HG03196 (cell line): ENCODE results near the gene PCDHGA8.
"Not testable (repeated sequence)": the region's sequence is repeated elsewhere in the genome, so short reads cannot be mapped to it uniquely, and the experiment has no call there.

Source experiments
- ATAC-seq: cut with Tn5 transposase; IDR thresholded peaks from one replicate; pipeline ENCODE4 v1.9.1; 2021; ENCODE audit not compliant: unreplicated experiment

PCDHGA8 gene

DNA sequence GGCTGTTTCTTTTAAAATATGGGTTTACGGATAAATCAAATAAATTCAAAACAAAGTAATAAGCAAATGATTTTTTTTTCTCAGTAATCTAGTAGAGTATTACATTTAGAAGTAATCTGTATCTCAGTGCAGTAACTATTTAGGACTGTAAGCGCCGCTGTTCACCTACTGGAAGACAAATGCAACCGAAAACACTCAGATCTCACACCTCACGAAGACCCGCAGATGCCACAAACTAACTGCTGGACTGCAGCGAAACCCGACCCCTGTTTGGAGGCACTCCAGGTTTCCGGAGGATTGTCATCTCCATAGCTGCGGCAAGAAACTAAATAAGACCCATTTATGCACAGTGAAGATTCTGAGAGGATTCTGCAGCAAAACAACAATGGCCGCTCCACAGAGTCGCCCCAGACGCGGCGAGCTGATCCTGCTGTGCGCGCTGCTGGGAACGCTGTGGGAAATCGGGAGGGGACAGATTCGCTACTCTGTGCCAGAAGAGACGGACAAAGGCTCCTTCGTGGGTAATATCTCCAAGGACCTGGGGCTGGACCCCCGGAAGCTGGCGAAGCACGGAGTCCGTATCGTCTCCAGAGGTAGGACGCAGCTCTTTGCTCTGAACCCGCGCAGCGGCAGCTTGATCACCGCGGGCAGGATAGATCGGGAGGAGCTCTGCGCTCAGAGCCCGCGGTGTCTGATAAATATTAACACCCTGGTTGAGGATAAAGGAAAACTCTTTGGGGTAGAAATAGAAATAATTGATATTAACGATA lies at the start of gene PCDHGA8:
TSS of gene PCDHGA8 (plus strand) at position 205 of the 770 bp plus-strand sequence. CDS start at position 386, 181 bp downstream.
- no peak for ATAC-seq

DNA sequence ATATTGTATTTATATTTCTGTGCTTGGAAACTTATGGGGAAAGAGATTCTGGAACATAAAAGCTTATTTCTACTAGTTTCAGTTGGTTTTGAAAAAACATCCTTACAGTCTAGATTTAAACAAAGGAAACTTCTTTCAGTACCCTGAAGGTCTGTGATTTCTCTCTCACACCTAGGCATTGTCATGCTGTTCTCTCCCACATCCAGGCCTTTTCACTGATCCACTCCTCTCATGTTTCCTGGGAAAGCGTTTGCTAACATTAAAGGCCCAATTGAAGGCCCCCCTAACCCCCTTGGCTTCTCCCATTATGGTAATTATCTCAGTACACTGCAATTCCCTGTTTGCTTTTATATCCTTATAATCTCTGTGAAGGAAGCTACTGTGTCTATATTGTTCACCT lies 49.7 kb upstream of the PCDHGA8 start:
- ATAC-seq, result no peak

DNA sequence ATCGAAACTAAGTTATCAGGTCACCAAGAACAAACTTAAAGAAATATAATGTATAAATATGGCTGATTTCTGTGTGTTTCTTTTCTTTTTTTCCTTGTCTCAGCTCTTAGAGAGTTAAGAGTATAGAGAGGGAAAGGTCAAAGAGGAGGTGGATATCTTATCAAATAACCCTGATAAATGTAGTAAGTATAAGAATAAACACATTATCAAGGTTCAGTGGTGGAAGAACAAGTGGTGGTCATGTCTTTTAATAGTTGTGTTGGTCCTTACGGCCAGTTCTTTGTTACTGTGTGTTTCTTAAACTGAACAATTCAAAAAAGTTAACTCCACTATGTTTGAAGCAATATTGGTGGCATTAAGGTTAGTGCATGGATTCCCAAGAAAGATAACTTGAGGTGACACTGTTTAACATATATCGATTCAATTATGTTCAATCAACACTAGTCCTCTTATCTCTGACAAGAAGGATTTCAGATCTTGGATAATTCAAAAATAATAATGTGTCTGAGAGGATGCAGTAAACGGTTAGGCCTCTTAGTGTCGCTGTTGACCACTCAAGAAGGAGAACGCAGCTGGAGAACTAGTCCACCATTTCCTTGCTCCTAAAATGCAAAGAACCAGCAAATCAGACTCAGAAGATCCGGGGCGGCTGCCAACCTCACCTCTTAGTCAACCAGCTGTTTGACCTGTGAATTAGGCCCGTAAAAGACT lies 49.0 kb upstream of the PCDHGA8 start, which contains the start of gene PCDHGA3:
TSS of gene PCDHGA3 (plus strand) at position 588 of the 711 bp plus-strand sequence. CDS start 205 bp downstream, outside the sequence.
- no peak for ATAC-seq

GRCh38 chr5:141343953-141344463 lies 48.4 kb upstream of the PCDHGA8 start:
- ATAC-seq, result no peak

DNA sequence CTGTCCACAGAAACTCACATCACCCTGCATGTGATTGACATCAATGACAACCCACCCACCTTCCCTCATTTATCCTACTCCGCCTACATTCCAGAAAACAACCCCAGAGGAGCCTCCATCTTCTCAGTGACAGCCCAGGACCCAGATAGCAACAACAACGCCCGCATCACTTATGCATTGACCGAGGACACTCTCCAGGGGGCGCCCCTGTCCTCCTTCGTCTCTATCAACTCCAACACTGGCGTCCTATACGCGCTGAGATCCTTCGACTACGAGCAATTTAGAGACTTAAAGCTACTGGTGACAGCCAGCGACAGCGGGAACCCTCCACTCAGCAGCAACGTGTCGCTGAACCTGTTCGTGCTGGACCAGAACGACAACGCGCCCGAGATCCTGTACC lies 47.1 kb upstream of the PCDHGA8 start:
- ATAC-seq, result no peak

DNA sequence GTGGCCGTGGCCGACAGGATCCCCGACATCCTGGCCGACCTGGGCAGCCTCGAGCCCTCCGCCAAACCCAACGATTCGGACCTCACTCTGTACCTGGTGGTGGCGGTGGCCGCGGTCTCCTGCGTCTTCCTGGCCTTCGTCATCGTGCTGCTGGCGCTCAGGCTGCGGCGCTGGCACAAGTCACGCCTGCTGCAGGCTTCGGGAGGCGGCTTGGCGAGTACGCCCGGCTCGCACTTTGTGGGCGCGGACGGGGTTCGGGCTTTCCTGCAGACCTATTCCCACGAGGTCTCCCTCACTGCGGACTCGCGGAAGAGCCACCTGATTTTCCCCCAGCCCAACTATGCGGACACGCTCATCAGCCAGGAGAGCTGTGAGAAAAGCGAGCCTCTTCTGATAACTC lies 46.4 kb upstream of the PCDHGA8 start:
- not testable (repeated sequence) for ATAC-seq

DNA sequence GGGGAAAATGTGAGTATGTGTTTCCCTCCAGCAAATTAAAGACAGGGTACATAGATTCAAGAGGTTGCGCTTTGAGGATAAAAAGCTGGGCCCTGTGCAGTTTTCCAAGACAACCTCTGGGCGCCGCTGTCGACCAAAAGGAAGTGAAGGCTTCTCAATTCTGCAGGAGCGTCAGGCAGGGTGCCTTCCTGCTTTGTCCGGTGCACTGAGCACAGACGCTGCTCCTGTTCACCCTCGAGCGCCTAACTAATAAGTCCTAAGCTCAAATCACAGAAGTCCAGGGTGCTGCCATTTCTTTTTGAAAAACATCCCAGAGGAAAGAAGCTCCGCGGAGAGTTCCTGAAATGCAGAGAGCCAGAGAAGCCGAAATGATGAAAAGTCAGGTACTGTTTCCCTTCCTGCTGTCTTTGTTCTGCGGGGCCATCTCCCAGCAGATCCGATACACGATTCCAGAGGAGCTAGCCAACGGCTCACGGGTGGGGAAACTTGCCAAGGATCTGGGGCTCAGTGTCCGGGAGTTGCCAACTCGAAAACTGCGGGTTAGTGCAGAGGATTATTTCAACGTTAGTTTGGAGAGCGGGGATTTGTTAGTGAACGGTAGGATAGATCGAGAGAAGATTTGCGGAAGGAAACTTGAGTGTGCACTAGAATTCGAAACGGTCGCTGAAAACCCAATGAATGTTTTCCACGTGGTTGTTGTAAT lies 42.4 kb upstream of the PCDHGA8 start, which contains the start of gene PCDHGB1:
TSS of gene PCDHGB1 (plus strand) at position 183 of the 703 bp plus-strand sequence. CDS start at position 345, 162 bp downstream.
- no peak for ATAC-seq

DNA sequence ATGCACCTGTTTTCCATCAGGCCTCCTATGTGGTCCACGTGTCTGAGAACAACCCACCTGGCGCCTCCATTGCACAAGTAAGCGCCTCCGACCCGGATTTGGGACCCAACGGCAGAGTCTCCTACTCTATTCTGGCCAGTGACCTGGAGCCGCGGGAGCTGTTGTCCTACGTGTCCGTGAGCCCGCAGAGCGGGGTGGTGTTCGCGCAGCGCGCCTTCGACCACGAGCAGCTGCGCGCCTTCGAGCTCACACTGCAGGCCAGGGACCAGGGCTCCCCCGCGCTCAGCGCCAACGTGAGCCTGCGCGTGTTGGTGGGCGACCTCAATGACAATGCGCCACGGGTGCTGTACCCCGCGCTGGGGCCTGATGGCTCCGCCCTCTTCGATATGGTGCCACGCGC lies 40.8 kb upstream of the PCDHGA8 start:
- no peak for ATAC-seq

- no peak for ATAC-seq
Observed at GRCh38 chr5:141354900-141355469, 37.4 kb upstream of the PCDHGA8 start, which contains the start of gene PCDHGA4. Gene PCDHGA4 (plus strand): TSS chr5:141355021. CDS start chr5:141355108, 87 bp downstream.

GRCh38 chr5:141355641-141356040 lies 36.8 kb upstream of the PCDHGA8 start:
- no peak for ATAC-seq

DNA sequence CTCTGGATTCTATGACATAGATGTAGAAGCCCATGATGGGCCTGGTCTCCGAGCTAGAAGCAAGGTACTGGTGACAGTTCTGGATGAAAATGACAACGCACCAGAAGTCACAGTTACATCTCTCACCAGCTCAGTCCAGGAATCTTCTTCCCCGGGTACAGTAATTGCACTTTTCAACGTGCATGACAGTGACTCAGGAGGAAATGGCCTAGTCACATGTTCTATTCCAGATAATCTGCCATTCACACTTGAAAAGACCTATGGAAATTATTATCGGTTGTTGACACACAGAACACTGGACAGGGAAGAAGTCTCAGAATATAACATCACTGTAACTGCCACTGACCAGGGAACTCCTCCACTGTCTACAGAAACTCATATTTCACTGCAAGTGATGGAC lies 36.3 kb upstream of the PCDHGA8 start:
- ATAC-seq, result no peak

- ATAC-seq, result no peak
Observed at GRCh38 chr5:141356950-141357349, 35.5 kb upstream of the PCDHGA8 start.

- peak; percentile 63 for ATAC-seq
Observed at GRCh38 chr5:141359790-141360426, 32.5 kb upstream of the PCDHGA8 start, which contains the start of gene PCDHGB2. Gene PCDHGB2 (plus strand): TSS chr5:141359994. CDS start chr5:141360136, 142 bp downstream.

DNA sequence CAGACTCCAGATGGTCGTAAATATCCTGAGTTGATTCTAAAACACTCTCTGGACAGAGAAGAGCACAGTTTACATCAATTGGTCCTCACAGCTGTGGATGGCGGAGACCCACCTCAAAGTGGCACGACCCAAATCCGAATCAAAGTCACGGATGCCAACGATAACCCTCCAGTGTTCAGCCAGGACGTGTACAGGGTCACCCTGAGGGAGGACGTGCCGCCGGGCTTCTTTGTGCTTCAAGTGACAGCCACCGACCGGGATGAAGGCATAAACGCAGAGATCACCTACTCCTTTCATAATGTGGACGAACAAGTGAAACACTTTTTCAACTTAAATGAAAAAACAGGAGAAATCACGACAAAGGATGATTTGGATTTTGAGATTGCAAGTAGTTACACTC lies 31.7 kb upstream of the PCDHGA8 start:
- no peak for ATAC-seq

DNA sequence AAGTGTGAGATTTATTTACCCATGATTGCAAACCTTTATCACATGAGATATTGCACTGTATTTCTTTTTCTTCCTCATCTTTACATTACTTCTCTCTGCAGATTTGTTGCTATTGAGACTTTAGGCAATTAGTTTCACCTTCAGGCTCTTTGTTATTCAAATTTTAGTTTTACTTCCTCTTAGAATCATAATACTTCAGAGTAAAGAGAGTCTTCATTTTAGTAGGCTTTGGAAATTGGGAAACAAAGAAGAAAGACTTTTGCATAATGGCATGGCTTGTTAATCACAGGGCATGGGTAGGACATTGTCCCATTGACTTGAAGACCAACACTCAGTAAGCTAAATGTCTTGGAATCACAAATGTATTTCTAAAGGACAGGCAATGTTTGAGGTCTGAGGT lies 29.7 kb upstream of the PCDHGA8 start:
- ATAC-seq, result no peak

DNA sequence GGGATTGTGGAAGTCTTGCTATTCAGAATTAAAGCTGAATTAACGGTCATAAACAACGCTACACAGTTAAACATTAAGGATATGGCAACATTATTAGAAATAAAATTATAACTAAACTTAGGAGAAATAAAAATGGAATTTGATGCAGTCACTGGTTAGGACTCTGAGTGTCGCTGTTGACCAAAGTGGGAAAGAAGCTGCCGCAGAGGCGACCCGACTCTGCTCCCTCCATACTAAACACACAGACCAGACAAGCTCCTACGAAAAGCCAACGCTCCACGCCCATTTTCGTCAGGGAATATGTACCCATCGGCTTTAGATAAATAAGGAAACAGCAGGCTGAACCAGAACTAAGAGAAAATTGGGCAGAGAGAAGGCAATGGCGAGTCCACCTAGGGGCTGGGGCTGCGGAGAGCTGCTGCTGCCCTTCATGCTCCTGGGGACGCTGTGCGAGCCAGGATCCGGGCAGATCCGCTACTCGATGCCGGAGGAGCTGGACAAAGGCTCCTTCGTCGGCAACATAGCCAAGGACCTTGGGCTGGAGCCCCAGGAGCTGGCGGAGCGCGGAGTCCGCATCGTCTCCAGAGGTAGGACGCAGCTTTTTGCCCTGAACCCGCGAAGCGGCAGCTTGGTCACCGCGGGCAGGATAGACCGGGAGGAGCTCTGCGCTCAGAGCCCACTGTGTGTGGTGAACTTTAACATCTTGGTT lies 28.3 kb upstream of the PCDHGA8 start, which contains the start of gene PCDHGA5:
TSS of gene PCDHGA5 (plus strand) at position 211 of the 709 bp plus-strand sequence. CDS start at position 380, 169 bp downstream.
- ATAC-seq, result no peak

GRCh38 chr5:141366016-141366896 lies 26.2 kb upstream of the PCDHGA8 start:
- no peak for ATAC-seq
